Raji (cell line): ENCODE results near the gene KRT78.

Experiments used
- POLR2A ChIP-seq: IDR thresholded peaks from 2 replicates; pipeline ENCODE4 v1.6.1; 2011; ENCODE audit warnings: low read depth, low read length, control low read depth; ENCODE audit not compliant: insufficient read depth

KRT78 gene

GRCh38 chr12:52799505-52800211 is 49.1 kb downstream of the KRT78 start:
- no peak for TF ChIP-seq POLR2A

DNA sequence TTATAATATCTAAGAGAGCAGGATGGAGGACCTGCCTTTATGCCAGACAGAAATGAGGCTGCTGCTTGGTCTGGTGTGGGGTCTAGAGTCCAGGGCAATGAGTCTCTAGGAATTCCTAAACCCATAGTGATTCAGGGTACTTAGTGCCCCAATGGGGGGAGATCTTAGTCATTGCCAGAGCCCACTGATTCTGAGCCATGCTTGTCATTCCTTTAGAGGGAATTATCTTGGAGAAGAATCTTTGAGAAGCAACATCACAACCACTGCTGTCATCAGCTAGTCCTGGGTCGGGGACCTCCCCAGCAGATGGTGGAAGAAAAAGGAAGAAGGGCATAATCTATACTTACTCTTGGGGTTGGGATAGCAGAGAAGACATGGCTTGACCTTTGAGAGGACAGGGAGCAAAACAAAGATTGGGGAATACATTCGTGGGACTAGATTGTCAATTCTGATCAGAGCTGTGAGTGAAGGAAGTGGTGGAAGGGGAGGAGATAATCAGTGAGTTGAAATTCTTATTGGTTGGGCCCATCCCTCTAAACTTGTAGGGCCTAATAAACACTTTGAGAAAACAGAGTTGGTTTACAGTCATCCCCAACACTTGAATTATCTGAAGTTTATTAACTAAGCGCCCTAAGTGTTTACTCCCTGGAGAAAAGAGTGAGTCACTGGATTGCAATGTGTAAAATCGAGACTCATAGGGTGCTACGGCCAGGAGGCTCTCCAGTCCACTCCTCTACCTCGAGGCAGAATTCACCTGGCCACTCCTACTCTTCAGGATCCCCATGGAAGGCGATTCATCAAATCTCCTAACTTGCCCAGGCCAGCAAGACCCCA is 49.9 kb downstream of the KRT78 start:
- TF ChIP-seq POLR2A = no peak

GRCh38 chr12:52798003-52798670 is 50.7 kb downstream of the KRT78 start:
- TF ChIP-seq POLR2A = no peak

GRCh38 chr12:52797529-52797894 is 51.3 kb downstream of the KRT78 start:
- no peak for TF ChIP-seq POLR2A

DNA sequence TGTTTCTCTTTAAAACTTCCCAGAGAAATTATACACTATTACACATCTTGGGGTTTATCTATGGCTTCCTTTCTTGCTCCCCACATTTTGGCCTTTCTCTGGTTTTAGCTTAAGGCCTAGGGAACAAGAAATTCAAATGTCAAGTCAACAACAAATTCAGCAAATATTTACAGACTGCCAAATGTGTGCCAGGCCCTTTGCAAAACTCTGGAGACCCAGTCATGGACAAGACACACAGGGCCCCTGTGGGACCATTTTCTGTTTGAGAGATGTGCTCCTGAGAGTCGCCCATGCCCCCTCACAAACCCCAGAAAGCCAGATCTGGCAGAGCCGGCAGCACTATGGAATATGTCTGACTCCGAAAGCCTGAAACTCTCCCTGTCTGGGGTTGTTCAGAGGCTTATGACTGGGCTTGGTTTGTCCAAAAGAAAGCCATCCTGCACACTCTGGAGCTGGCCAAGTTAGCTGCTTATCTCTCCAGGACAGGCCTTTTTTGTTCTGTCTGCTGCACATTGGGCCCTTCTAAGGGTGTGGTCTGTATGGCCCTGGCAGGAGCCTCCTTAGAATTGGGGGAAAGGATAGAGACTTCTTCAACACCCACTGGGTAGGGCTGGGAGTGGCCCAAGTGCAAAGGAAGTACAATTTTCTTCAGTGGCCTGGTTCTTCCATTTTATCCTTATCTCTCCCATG is 51.8 kb downstream of the KRT78 start:
- TF ChIP-seq POLR2A = no peak

- no peak for TF ChIP-seq POLR2A
Observed at GRCh38 chr12:52796429-52796794, 52.4 kb downstream of the KRT78 start.

- no peak for TF ChIP-seq POLR2A
Observed at GRCh38 chr12:52795694-52796428, 52.9 kb downstream of the KRT78 start, which contains the start of gene KRT3. KRT3 (minus strand) TSS chr12:52796117; CDS start chr12:52796042, 75 bp downstream.

DNA sequence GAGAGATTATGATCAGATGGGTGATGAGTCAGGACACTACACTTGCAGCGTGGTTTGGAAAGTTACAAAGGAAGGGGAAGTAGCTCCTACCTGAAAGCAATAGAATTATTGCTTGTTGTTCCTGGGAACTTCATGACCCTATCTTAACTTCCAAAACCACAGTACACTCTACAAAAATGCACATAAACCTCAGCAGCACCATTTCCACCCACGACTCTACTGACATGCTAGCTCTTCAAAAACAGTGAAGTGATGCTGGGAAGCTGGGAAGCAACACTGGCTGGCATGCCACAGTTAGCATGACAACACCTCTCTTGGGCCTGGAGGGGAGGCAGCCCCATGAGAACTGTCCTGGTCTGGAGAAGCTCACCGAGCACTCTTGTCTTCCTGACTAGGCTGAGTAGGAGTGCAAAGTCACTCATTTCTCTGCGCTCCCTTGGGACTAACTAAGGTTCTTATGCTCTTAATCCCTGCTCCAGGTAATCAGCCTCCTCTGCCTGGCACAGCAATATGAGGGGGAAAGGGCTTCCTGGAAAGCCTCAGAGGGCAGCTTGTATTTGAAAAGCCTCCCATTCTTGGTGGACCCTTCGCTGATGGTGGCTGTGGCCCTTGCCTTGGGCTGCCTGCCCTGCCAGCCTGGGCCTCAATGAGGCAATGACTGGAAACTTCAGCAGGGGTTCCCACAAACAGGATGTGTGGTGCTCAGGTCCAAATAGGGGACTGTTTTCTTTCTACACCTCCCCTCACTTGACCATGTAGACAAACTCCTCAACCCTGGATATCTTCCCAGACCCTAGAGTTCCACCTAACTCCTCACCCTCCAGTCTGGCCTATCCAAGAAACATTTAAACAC is 54.1 kb downstream of the KRT78 start:
- TF ChIP-seq POLR2A = no peak

- TF ChIP-seq POLR2A = no peak
Observed at GRCh38 chr12:52792185-52793029, 56.4 kb downstream of the KRT78 start.

- no peak for TF ChIP-seq POLR2A
Observed at GRCh38 chr12:52791271-52792184, 57.3 kb downstream of the KRT78 start.

GRCh38 chr12:52790427-52791270 is 58.1 kb downstream of the KRT78 start:
- TF ChIP-seq POLR2A = no peak
